GM19455 (cell line): Measurements from ENCODE around the gene PAPSS1.
"Not testable (repeated sequence)": the region's sequence is repeated elsewhere in the genome, so short reads cannot be mapped to it uniquely, and the experiment has no call there.

ENCODE experiments used
- ATAC-seq: cut with Tn5 transposase; IDR thresholded peaks from one replicate; pipeline ENCODE4 v1.9.1; 2021; ENCODE audit not compliant: unreplicated experiment

The PAPSS1 gene

GRCh38 chr4:107719922-107720722 lies at the start of gene PAPSS1:
PAPSS1 (minus strand) TSS chr4:107720234; CDS start chr4:107720179, 55 bp downstream.
- ATAC-seq, result peak; percentile 82

DNA sequence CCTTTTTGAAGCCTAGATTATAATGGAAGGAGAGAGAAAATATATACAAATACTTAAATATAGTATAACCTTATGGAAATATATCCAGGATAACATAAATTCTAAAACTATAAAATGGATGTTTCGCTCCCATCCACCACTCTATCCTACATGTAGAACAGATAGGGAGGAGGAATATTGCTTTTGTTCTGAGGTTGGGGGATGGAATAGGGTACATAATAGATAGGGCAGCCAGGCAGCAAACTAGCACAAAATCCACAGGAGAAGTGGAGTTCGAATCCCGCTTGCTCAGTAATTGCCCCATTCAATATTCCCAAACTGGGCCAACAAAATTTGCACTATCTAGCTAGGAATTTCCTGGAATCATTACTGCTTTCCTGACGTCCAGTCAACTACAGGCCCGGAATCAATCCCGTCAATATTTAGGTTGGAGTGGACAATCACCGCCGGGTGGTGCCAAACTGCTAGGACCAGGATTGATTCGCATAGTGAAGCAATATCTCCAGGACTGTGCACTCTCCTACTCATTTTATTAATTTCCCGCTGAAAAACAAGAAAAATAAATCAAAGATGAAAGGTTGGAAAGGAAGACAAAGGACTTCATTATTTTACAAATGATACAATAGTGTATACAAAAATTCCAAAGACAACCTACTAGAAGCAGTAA lies 40.4 kb upstream of the PAPSS1 start:
- ATAC-seq, result no peak

DNA sequence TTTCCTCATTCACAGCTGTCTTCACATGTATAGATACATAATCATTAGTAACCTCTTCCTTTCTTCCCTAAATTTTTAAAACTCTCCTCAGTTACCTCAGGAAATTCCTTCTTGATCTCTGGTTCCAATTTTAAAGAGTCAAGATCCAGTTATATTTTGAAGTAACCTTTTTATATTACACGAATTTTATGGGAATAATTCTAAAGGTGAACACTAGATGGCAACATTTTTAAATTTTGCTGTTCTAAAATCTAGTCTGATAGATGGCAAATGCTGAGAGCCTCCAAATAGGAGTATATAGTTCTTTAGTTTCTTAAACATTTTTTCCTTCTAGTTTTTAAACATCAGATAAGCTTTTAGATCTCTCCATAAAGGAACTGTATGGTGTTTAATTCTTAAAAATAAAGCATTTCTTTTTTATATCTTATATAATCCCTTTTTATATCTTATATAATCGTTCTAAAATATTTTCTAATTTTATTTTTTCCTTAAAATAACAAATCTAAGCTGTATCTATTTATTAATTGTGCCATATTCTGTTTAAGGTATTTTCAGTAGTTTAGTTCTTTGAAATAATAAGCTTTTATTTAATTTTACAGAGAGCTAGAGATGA lies 37.9 kb upstream of the PAPSS1 start:
- ATAC-seq, result peak; percentile 58

GRCh38 chr4:107757283-107757682 lies 37.2 kb upstream of the PAPSS1 start:
- no peak for ATAC-seq

GRCh38 chr4:107755841-107756356 lies 35.9 kb upstream of the PAPSS1 start:
- ATAC-seq, result no peak

GRCh38 chr4:107751670-107752069 lies 31.6 kb upstream of the PAPSS1 start:
- no peak for ATAC-seq

DNA sequence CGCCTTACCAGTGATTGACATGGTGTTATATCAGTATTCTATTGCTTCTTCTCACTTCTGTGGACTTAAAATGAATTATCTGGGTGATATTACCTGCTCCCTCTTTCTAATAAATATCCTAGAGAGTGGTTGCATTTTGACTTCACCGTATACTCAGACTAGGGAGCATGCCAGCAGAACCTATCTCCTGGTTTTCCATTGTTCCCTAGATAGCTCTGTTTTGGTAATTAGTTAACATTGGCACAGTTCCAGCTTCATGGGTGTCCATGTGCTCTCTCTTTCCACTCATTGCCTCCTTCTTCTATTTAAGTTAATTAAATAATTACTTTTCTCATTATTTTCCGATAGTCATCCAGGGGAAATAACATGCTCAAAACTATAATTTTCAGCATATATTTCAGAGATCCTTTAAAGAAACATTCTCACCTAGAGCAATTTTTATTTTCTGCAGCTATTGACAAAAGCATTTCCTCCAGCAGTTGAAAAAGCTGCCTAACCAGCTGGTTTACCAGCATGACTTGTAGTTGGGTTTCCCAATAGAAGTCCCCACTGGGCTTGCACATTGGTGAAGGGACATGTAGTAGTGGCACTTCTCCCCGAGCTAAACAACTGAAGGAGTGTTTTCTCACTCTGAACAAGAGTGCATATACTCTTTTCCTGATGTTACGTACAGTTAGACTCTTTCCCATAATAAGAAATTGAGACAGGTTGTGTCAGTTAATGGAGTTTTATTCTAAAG lies 27.9 kb upstream of the PAPSS1 start:
- ATAC-seq, result no peak

- ATAC-seq, result no peak
These were observed 26.1 kb upstream of the PAPSS1 start for GRCh38 chr4:107746161-107746560.

DNA sequence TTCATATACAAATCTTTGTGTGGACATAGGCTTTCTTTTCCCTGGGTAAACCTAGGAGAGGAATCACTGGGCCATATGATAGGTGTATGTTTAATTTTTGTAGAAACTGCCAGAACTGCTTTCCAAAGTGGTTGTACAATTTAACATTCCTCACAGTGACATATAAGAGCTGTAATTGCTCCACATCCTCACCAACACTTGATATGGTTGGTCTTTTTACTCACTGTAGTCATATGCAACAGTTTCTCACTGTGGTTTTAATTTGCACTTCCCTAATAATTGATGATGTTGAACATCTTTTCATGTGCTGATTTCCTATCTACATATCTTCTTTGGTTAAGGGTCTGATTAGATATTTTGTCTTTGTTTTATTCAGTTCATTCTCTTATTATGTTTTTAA lies 24.5 kb upstream of the PAPSS1 start:
- ATAC-seq, result no peak

DNA sequence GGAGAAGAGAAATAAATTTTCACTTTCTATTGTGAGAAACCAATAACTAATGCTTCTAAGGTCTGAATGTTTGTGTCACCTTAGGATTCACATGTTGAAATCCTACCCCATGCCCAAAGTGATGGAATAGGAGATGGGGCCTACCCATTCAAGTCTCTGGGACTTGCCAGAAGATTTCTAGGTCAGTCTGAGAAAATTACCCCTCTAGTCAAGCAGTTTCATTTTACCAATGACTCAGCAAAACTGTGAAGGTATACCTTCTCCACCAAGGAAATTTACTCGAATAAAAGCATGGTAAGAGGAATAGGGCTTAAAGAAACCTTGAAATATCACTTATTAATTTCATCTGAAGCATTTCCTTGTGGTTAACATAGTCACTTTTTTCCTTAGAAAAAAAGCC lies 23.5 kb upstream of the PAPSS1 start:
- no peak for ATAC-seq

DNA sequence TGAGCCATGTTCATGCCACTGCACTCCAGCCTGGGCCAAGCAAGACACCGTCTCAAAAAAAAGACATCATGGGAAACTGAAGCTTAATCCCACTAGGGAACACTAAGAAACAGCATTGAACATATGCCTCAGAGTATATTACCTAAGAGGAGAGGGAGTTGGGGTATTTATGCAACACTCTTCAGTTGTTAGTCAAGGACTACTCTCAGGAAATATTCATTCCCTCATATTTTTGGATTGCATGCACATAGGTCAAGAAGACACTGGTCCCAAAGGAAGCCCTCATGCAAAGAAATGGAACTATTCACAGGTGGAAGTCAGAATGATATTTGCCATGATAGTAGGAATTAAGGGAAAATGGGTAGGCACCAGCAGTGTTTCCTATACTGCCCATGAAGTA lies 22.8 kb upstream of the PAPSS1 start:
- ATAC-seq, result no peak

GRCh38 chr4:107742196-107742595 lies 22.2 kb upstream of the PAPSS1 start:
- ATAC-seq, result no peak

DNA sequence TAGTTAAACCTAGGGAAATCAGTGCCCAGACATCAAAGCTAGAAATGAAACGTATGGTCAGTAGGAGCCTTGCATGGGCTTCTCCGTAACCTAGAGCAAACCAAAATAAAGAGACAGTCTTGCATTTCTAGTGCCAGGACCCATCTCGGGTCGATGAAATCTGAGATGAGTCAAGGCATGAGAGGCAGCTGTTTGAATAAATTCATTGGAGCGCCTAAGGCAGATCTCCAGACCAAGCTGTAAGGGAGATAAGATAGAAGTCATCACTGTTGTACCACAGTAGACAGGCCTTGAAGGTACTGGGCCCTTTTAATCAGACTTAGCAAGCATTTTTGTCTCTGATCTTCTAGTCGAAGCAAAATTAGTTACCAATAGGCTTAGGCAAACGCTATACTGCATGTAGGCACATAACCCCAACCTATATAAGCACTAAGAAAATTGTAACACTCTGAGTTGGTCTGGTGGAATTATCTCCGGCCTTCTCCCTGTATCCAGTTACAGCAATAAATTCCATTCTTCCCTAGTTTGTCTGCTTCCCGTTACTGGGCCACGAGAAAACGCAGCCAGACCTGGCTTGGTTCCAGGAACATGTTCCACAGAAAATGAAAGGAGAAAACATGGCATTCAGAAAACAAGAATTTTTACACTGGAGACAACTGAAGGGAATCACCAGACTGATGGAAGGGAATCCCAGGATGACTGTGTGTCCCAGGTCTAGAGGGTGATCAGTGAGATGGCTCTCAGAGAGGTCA lies 21.1 kb upstream of the PAPSS1 start:
- ATAC-seq, result no peak

DNA sequence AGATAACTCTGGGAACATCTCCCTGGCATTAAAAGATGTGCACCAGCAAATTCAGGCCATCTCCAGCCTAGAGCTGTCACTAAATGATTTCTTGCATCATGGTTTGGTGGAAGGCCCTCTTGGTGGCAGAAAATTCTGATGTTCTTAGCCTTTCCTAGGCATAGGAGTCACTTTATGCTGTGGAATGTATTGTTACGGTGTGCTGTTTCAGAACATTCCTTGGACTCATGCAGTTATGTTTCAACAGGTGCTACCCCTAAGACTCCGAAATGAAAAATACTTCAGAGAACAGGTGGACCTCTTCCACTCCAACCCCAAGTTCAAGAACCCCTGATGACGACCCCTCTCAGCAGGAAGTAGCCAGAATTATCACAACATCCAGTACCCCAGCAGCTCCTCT lies 20.3 kb upstream of the PAPSS1 start:
- ATAC-seq, result no peak

DNA sequence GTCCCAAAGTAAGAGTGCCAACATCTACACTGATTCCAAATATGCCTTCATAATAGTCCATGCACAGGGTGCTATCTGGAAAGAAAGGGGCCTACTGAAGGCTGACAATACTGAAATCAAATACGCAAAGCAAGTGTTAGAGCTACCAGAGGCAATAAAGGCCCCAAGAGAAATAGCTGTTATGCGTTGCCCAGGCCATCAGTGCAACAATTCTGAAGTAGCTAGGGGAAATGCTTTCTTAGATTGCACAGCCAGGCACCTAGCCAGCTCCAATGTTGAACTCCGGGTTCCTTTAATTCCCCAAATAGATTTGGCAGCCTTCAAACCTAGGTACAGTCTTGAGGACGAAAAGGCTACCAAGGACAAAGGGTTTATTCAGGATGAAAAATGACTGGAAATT lies 17.4 kb upstream of the PAPSS1 start:
- ATAC-seq, result no peak

GRCh38 chr4:107736924-107737448 lies 17.0 kb upstream of the PAPSS1 start:
- ATAC-seq, result peak; percentile 64

- no peak for ATAC-seq
These were observed 16.0 kb upstream of the PAPSS1 start for GRCh38 chr4:107736037-107736436.

GRCh38 chr4:107734120-107734519 lies 14.1 kb upstream of the PAPSS1 start:
- ATAC-seq, result no peak

- ATAC-seq, result no peak
These were observed 13.4 kb upstream of the PAPSS1 start for GRCh38 chr4:107733431-107733925.

DNA sequence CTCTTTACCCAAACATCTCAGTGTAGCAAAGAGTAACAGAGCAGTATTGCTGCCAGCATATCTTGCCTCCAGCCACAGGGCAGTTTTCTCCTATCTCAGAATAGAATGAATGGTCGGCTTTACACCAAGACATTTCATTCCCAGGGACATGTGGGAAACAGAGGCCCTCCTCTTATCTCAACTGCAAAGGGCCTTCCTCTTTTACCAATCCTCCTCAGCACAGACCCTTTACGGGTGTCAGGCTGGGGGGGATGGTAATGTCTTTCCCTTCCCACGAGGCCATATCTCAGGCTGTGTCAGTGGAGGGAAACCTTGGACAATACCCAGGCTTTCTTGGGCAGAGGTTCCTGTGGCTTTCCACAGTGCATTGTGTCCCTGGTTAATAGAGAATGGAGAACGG lies 9.0 kb upstream of the PAPSS1 start:
- ATAC-seq, result not testable (repeated sequence)
